IMR-90 (cell line): ENCODE results near the gene REPIN1. TPM values are rescaled to one million over a fixed set of nuclear protein-coding genes. Genes with fewer than 3 reads are reported as not detected.

ENCODE experiments used
- ATAC-seq: fragments of 200-7000 bp; cut with Tn5 transposase; 2 replicates; pipeline ENCODE4 v1.9.1; 2020; ENCODE audit warnings: low read depth, mild to moderate bottlenecking, moderate library complexity
- BruUV-seq: library from RNA; stranded (reverse); fragments of 400-500 nt; replicated peaks from 2 replicates; lab custom pipeline; 2021; lab: Mats Ljungman, UMichigan
- CTCF ChIA-PET: fragments of 300-600 bp; formaldehyde crosslinking; extraction: SDS; loops from one replicate; lab custom pipeline; 2021; ENCODE audit warnings: antibody characterized with exemption; lab: Yijun Ruan, JAX
- POLR2A ChIA-PET: fragments of 300-600 bp; sonication (Branson Sonifier 250); formaldehyde crosslinking; loops from one replicate; lab custom pipeline; 2022; ENCODE audit warnings: antibody characterized with exemption; ENCODE audit not compliant: unreplicated experiment; lab: Charles Lee
- DNase-seq: peaks from one replicate; pipeline ENCODE4 v3.0.0; 2013
- H2AFZ ChIP-seq: replicated peaks from 2 replicates; pipeline ENCODE3; 2013; ENCODE audit warnings: low read length, mild to moderate bottlenecking; ENCODE audit not compliant: poor library complexity
- H2AK5ac ChIP-seq: 2 replicates; pipeline ENCODE4 v1.6.1; 2013; ENCODE audit warnings: low read depth, low read length, inconsistent platforms
- H2AK9ac ChIP-seq: replicated peaks from 2 replicates; pipeline ENCODE3; 2013; ENCODE audit warnings: mild to moderate bottlenecking, low read depth, low read length, moderate library complexity; ENCODE audit not compliant: poor library complexity
- H2BK120ac ChIP-seq: 2 replicates; pipeline ENCODE4 v1.6.1; 2013; ENCODE audit warnings: low read depth, low read length, inconsistent platforms
- H2BK15ac ChIP-seq: 3 replicates; pipeline ENCODE4 v1.6.1; 2013; ENCODE audit warnings: low read depth, low read length, inconsistent platforms
- H2BK20ac ChIP-seq: 2 replicates; pipeline ENCODE4 v1.6.1; 2013; ENCODE audit warnings: low read depth, mild to moderate bottlenecking, inconsistent platforms, low read length, moderate library complexity
- H2BK5ac ChIP-seq: 2 replicates; pipeline ENCODE4 v1.6.1; 2013; ENCODE audit warnings: mild to moderate bottlenecking, low read depth, low read length, inconsistent platforms; ENCODE audit not compliant: poor library complexity, severe bottlenecking
- H3K14ac ChIP-seq: replicated peaks from 2 replicates; pipeline ENCODE4 v1.6.1; 2013; ENCODE audit warnings: low read depth, low read length, inconsistent platforms
- H3K18ac ChIP-seq: 2 replicates; pipeline ENCODE4 v1.6.1; 2013; ENCODE audit warnings: low read depth, low read length, control low read depth
- H3K23ac ChIP-seq: 2 replicates; pipeline ENCODE4 v1.6.1; 2013; ENCODE audit warnings: low read depth, low read length, inconsistent platforms
- H3K27ac ChIP-seq: 2 replicates; pipeline ENCODE4 v1.5.1; 2013; ENCODE audit warnings: mild to moderate bottlenecking, control low read depth, low read length; ENCODE audit not compliant: insufficient read depth
- H3K27me3 ChIP-seq: 2 replicates; pipeline ENCODE4 v1.6.1; 2013; ENCODE audit warnings: low read length; ENCODE audit not compliant: control insufficient read depth, insufficient read depth
- H3K36me3 ChIP-seq: 2 replicates; pipeline ENCODE4 v1.6.1; 2013; ENCODE audit warnings: low read length, mixed read lengths; ENCODE audit not compliant: control insufficient read depth, insufficient read depth
- H3K4ac ChIP-seq: 2 replicates; pipeline ENCODE4 v1.6.1; 2013; ENCODE audit warnings: low read depth, low read length, inconsistent platforms
- H3K4me1 ChIP-seq: 2 replicates; pipeline ENCODE4 v1.6.1; 2013; ENCODE audit warnings: low read length, mixed read lengths; ENCODE audit not compliant: control insufficient read depth, insufficient read depth
- H3K4me2 ChIP-seq: 2 replicates; pipeline ENCODE4 v1.6.1; 2013; ENCODE audit warnings: low read depth, mild to moderate bottlenecking, control low read depth, low read length, moderate library complexity
- H3K4me3 ChIP-seq: 2 replicates; pipeline ENCODE4 v1.5.1; 2013; ENCODE audit warnings: low read depth, mild to moderate bottlenecking, control low read depth, low read length, moderate library complexity; ENCODE audit not compliant: insufficient read depth
- H3K56ac ChIP-seq: 2 replicates; pipeline ENCODE4 v1.6.1; 2013; ENCODE audit warnings: low read length, inconsistent platforms; ENCODE audit not compliant: insufficient read depth; ENCODE audit errors: extremely low read depth
- H3K79me1 ChIP-seq, 2 experiments: 2 replicates each; pipeline ENCODE4 v1.6.1; 2013; ENCODE audit warnings: low read length in 2 of 2, inconsistent platforms in 1 of 2, low read depth in 1 of 2
- H3K9ac ChIP-seq: 2 replicates; pipeline ENCODE4 v1.6.1; 2013; ENCODE audit warnings: low read depth, low read length, control low read depth
- H3K9me1 ChIP-seq: 2 replicates; pipeline ENCODE4 v1.6.1; 2013; ENCODE audit warnings: low read length, inconsistent platforms; ENCODE audit not compliant: insufficient read depth
- H3K9me3 ChIP-seq: 2 replicates; pipeline ENCODE4 v1.6.1; 2013; ENCODE audit warnings: low read length; ENCODE audit not compliant: control insufficient read depth, insufficient read depth
- H4K20me1 ChIP-seq: 2 replicates; pipeline ENCODE4 v1.6.1; 2013; ENCODE audit warnings: low read length, inconsistent platforms; ENCODE audit not compliant: insufficient read depth
- H4K5ac ChIP-seq: 2 replicates; pipeline ENCODE4 v1.6.1; 2013; ENCODE audit warnings: mild to moderate bottlenecking, low read depth, low read length, control low read depth
- H4K8ac ChIP-seq, 2 experiments: 2 replicates each; pipeline ENCODE4 v1.6.1; 2013; ENCODE audit warnings: low read depth in 2 of 2, low read length in 2 of 2, control low read depth in 1 of 2, inconsistent platforms in 1 of 2
- H4K91ac ChIP-seq: 2 replicates; pipeline ENCODE4 v1.6.1; 2013; ENCODE audit warnings: low read depth, low read length, inconsistent platforms; ENCODE audit not compliant: insufficient read depth
- CHD1 ChIP-seq: IDR thresholded peaks from 2 replicates; pipeline ENCODE4 v1.6.1; 2012; ENCODE audit warnings: low read depth, low read length, improper control_type of control experiment
- MAZ ChIP-seq: IDR thresholded peaks from 2 replicates; pipeline ENCODE4 v1.6.1; 2012; ENCODE audit warnings: low read depth, mild to moderate bottlenecking, low read length, improper control_type of control experiment, moderate library complexity, borderline replicate concordance
- POLR2A ChIP-seq: IDR thresholded peaks from 2 replicates; pipeline ENCODE4 v1.6.1; 2012; ENCODE audit warnings: mild to moderate bottlenecking, low read depth, low read length
- RCOR1 ChIP-seq: IDR thresholded peaks from 2 replicates; pipeline ENCODE4 v1.6.1; 2012; ENCODE audit warnings: mild to moderate bottlenecking, low read length, improper control_type of control experiment; ENCODE audit not compliant: insufficient replicate concordance
- USF2 ChIP-seq: fragments of 150-350 bp; IDR thresholded peaks from 2 replicates; pipeline ENCODE4 v1.6.1; 2017; ENCODE audit warnings: mild to moderate bottlenecking, antibody characterized with exemption, low read length, low read depth
- WGBS, 2 experiments: methylation state at CpG; one replicate each; pipeline versions ENCODE4 v1.1.5 to v1.1.7; 2013; ENCODE audit warnings: missing lambda C conversion rate in 2 of 2; ENCODE audit not compliant: insufficient read length in 1 of 2; ENCODE audit errors: extremely low coverage in 2 of 2; 5-methylcytosine and 5-hydroxymethylcytosine counted together
- dilution Hi-C: fragments of 300-500 bp; cut with HindIII; formaldehyde crosslinking; loops from one replicate; pipeline ENCODE4 v1.14.3; 2018; ENCODE audit warnings: low sequenced_read_pairs; ENCODE audit not compliant: unreplicated experiment
- in situ Hi-C: fragments of 300-500 bp; cut with MboI; formaldehyde crosslinking; loops from 3 replicates; pipeline ENCODE4 v1.14.3; 2019; ENCODE audit warnings: low sequenced_read_pairs, inconsistent platforms, mixed read lengths
- intact Hi-C: fragments of 100-400 bp; cut with micrococcal nuclease; formaldehyde crosslinking; loops from 2 replicates; pipeline ENCODE4 v1.10.0; 2022
- polyA plus RNA-seq, 3 experiments: library from polyadenylated mRNA; depleted of rRNA; stranded (reverse); fragments of >200 nt; gene quantifications; 2 replicates each; pipeline ENCODE4 v1.2.3, GENCODE V29; 2012; ENCODE audit warnings: low replicate concordance in 1 of 3
- total RNA-seq: library from RNA; depleted of rRNA; stranded (reverse); fragments of >200 nt; gene quantifications from 2 replicates; pipeline ENCODE4 v1.2.3, GENCODE V29; 2012

REPIN1 gene
- total and polyA plus RNA-seq, 2 of the 4 experiments (the other 2 are of a cell fraction), result 19.4 to 50.6 TPM

GRCh38 chr7:150393325-150393724 is 24.7 kb downstream of the REPIN1 start:
- no peak overlapping the region for H3K23ac ChIP-seq
- no peak overlapping the region for H2AFZ ChIP-seq
- H3K79me1 ChIP-seq, result peaks cover 11 to 21% of the 10 kb centered on the region in 2 experiments; a peak in 2 of 4 replicates
- POLR2A ChIA-PET, result interaction anchor here (0.5 kb wide), 1 partner anchor 77 kb away, joined by 8 read pairs; no protein-coding TSS in a partner anchor
- no peak overlapping the region for H3K9ac ChIP-seq
- H4K8ac ChIP-seq, result no peak overlapping the region
- H3K18ac ChIP-seq, result no peak overlapping the region
- H2AK5ac ChIP-seq, result no peak overlapping the region
- no peak overlapping the region for H4K91ac ChIP-seq
- H2BK120ac ChIP-seq, result no peak overlapping the region
- no TSS peak for BruUV-seq
- H3K4ac ChIP-seq, result no peak overlapping the region
- H3K9me3 ChIP-seq, result no peaks in the 10 kb centered on the region
- H3K27ac ChIP-seq, result no peak overlapping the region
- no peaks in the 10 kb centered on the region for H3K27me3 ChIP-seq
- no peak for DNase-seq
- no peak overlapping the region for H4K5ac ChIP-seq
- no peak overlapping the region for H2AK9ac ChIP-seq
- no peak overlapping the region for H3K56ac ChIP-seq
- intact Hi-C loops, result no loop called here
- no peak overlapping the region for H2BK20ac ChIP-seq
- no peak overlapping the region for H2BK15ac ChIP-seq
- H3K4me1 ChIP-seq, result peaks cover 11% of the 10 kb centered on the region; the same call in 1 of the 2 replicates
- H3K4me3 ChIP-seq, result no peak overlapping the region
- in situ Hi-C loops, result no loop called here
- peaks cover 20% of the 10 kb centered on the region for H3K36me3 ChIP-seq
- H3K4me2 ChIP-seq, result no peak overlapping the region
- TF ChIP-seq USF2 (no peak), RCOR1 (no peak), POLR2A (no peak), CHD1 (no peak), MAZ (no peak)
- CTCF ChIA-PET, result interaction anchor here (1.0 kb wide), 1 partner anchor 9 kb away, joined by 3 read pairs; no protein-coding TSS in a partner anchor
- H2BK5ac ChIP-seq, result no peak overlapping the region
- no peaks in the 10 kb centered on the region for H3K9me1 ChIP-seq
- no CpG with 5 or more reads among the region's 3 CpGs for WGBS, 2 experiments
- no peak for ATAC-seq
- H3K14ac ChIP-seq, result no peak overlapping the region
- dilution Hi-C loops, result no loop called here
- no peaks in the 10 kb centered on the region for H4K20me1 ChIP-seq
